ENCODE data around the gene MAST4.

MAST4 gene

GRCh38 chr5:67003935-67004729 lies 407.9 kb downstream of the MAST4 start (continued):
- TF ChIP-seq ZNF645 (tag by site-specific recombination; IDR thresholded peaks at IDR 0.05): no peak
- TF ChIP-seq ZEB2 (tag by site-specific recombination; IDR thresholded peaks at IDR 0.05): peak; percentile 62

- H3K4me1 ChIP-seq (ENCODE audit: control insufficient read depth, insufficient read depth, low read length): no peaks in the 10 kb centered on the region
- POLR2A ChIA-PET: interaction anchor here (0.8 to 2.0 kb wide), 5 partner anchors 9 to 38 kb away, joined by 3 to 14 read pairs (median 3); no protein-coding TSS in a partner anchor
- H3K9me3 ChIP-seq (ENCODE audit: control insufficient read depth, insufficient read depth, low read depth, low read length): no peaks in the 10 kb centered on the region
- H3K4me3 ChIP-seq (ENCODE audit: low read depth, low read length): peak overlapping the region; percentile 56
- H3K36me3 ChIP-seq (ENCODE audit: control insufficient read depth in 2 of 2, insufficient read depth in 1 of 2, low read length in 2 of 2): no peaks in the 10 kb centered on the region
- H3K27ac ChIP-seq (ENCODE audit: extremely low read depth, low read depth, low read length): peak overlapping the region; percentile 73
- CTCF ChIA-PET: interaction anchor here (0.5 to 1.5 kb wide), 5 partner anchors 17 to 1249 kb away, joined by 3 to 7 read pairs (median 3); no protein-coding TSS in a partner anchor
- no peak for TF ChIP-seq ZNF274 (IDR thresholded peaks at IDR 0.05; ENCODE audit: low read length)
- TF ChIP-seq ZNF274 (tag by site-specific recombination; IDR thresholded peaks at IDR 0.05; ENCODE audit: borderline replicate concordance): no peak
- no peak for TF ChIP-seq HOXA7 (CRISPR knock-in tag; IDR thresholded peaks at IDR 0.05; ENCODE audit: borderline replicate concordance)
- TF ChIP-seq ZNF629 (tag by site-specific recombination; IDR thresholded peaks at IDR 0.05): no peak
- no peak for TF ChIP-seq ZNF624 (tag by site-specific recombination; IDR thresholded peaks at IDR 0.05)
- no peak for TF ChIP-seq ZNF184 (tag by site-specific recombination; IDR thresholded peaks at IDR 0.05)
- TF ChIP-seq ZNF521 (tag by site-specific recombination; IDR thresholded peaks at IDR 0.05): no peak
- TF ChIP-seq ZNF423 (tag by site-specific recombination; IDR thresholded peaks at IDR 0.05): no peak
- no peak for TF ChIP-seq ZBTB20 (tag by site-specific recombination; IDR thresholded peaks at IDR 0.05)
- TF ChIP-seq WT1 (tag by site-specific recombination; IDR thresholded peaks at IDR 0.05): no peak
- TF ChIP-seq ZNF623 (tag by site-specific recombination; IDR thresholded peaks at IDR 0.05): no peak
- TF ChIP-seq ZNF350 (tag by site-specific recombination; IDR thresholded peaks at IDR 0.05): no peak
- no peak for TF ChIP-seq ZSCAN4 (tag by site-specific recombination; IDR thresholded peaks at IDR 0.05)
- no peak for TF ChIP-seq ZNF776 (tag by site-specific recombination; IDR thresholded peaks at IDR 0.05; ENCODE audit: borderline replicate concordance)
- TF ChIP-seq ZNF155 (tag by site-specific recombination; IDR thresholded peaks at IDR 0.05): no peak
- TF ChIP-seq ZNF19 (tag by site-specific recombination; IDR thresholded peaks at IDR 0.05; ENCODE audit: low read depth): no peak
- no peak for TF ChIP-seq ZBTB7A (tag by site-specific recombination; IDR thresholded peaks at IDR 0.05; ENCODE audit: low read depth)
- TF ChIP-seq GLIS2 (tag by site-specific recombination; IDR thresholded peaks at IDR 0.05): no peak
- no peak for TF ChIP-seq ZNF169 (tag by site-specific recombination; IDR thresholded peaks at IDR 0.05)
- TF ChIP-seq TSHZ1 (tag by site-specific recombination; IDR thresholded peaks at IDR 0.05; ENCODE audit: borderline replicate concordance): no peak
- no peak for TF ChIP-seq ZBTB48 (tag by site-specific recombination; IDR thresholded peaks at IDR 0.05)
- no peak for TF ChIP-seq ZNF530 (tag by site-specific recombination; IDR thresholded peaks at IDR 0.05; ENCODE audit: low read depth)
- TF ChIP-seq ZNF140 (tag by site-specific recombination; IDR thresholded peaks at IDR 0.05): no peak
- TF ChIP-seq ZSCAN18 (tag by site-specific recombination; IDR thresholded peaks at IDR 0.05): no peak
- TF ChIP-seq ZNF76 (tag by site-specific recombination; IDR thresholded peaks at IDR 0.05; ENCODE audit: borderline replicate concordance, low read depth): peak; percentile 5; the same call in 1 of the 2 replicates
- TF ChIP-seq ZNF664 (tag by site-specific recombination; IDR thresholded peaks at IDR 0.05): no peak
- TF ChIP-seq ZNF501 (tag by site-specific recombination; IDR thresholded peaks at IDR 0.05): no peak
- 0 out of 2 replicates have a peak, but pooled peaks have one; percentile 54 for TF ChIP-seq ZEB2 (tag by site-specific recombination; IDR thresholded peaks at IDR 0.05)
- TF ChIP-seq ZBTB21 (tag by site-specific recombination; IDR thresholded peaks at IDR 0.05): no peak
Measured at GRCh38 chr5:67004730-67005350, 408.6 kb downstream of the MAST4 start.
